Panc1 (cell line): ENCODE results near the gene UMAD1. TPM values are rescaled to one million over a fixed set of nuclear protein-coding genes. Genes with fewer than 3 reads are reported as not detected.
"Not testable (repeated sequence)": the region's sequence is repeated elsewhere in the genome, so short reads cannot be mapped to it uniquely, and the experiment has no call there.

ENCODE experiments used
- ATAC-seq: fragments of 200-7000 bp; cut with Tn5 transposase; 2 replicates; pipeline ENCODE4 v1.9.1; 2020; ENCODE audit warnings: mild to moderate bottlenecking, moderate library complexity
- BruUV-seq: library from RNA; stranded (reverse); fragments of 400-500 nt; replicated peaks from 2 replicates; lab custom pipeline; 2021; lab: Mats Ljungman, UMichigan
- CTCF ChIA-PET: fragments of 300-600 bp; sonication (Branson Sonifier 250); formaldehyde crosslinking; loops from one replicate; lab custom pipeline; 2022; ENCODE audit warnings: antibody characterized with exemption; lab: Charles Lee
- POLR2A ChIA-PET: fragments of 300-600 bp; sonication (Branson Sonifier 250); formaldehyde crosslinking; loops from one replicate; lab custom pipeline; 2022; ENCODE audit warnings: antibody characterized with exemption; lab: Charles Lee
- DNase-seq: peaks from one replicate; pipeline ENCODE4 v3.0.0-alpha.2; 2010; ENCODE audit warnings: low read depth, low spot score
- H3K27ac ChIP-seq: 2 replicates; pipeline ENCODE4 v1.5.1; 2011; ENCODE audit warnings: mild to moderate bottlenecking, low read length, inconsistent platforms
- H3K27me3 ChIP-seq: fragments of 200-500 bp; sonication (Bioruptor generic); 2 replicates; pipeline ENCODE4 v1.6.0; 2014; ENCODE audit warnings: low read length, inconsistent platforms; ENCODE audit not compliant: control insufficient read depth, insufficient read depth
- H3K36me3 ChIP-seq: fragments of 200-500 bp; sonication (Bioruptor generic); 2 replicates; pipeline ENCODE4 v1.5.1; 2014; ENCODE audit warnings: inconsistent platforms, mild to moderate bottlenecking, low read length, moderate library complexity; ENCODE audit not compliant: control insufficient read depth, insufficient read depth
- H3K4me1 ChIP-seq: 2 replicates; pipeline ENCODE4 v1.5.1; 2011; ENCODE audit warnings: inconsistent platforms, mild to moderate bottlenecking, low read length, moderate library complexity; ENCODE audit not compliant: control insufficient read depth, insufficient read depth
- H3K4me3 ChIP-seq, 2 experiments: 2 replicates each; pipeline ENCODE4 v1.5.1; 2011 to 2012; ENCODE audit warnings: low read depth in 2 of 2, low read length in 2 of 2, mild to moderate bottlenecking in 2 of 2, inconsistent platforms in 1 of 2, moderate library complexity in 1 of 2
- H3K9me3 ChIP-seq: fragments of 200-500 bp; sonication (Bioruptor generic); 2 replicates; pipeline ENCODE4 v1.5.1; 2014; ENCODE audit warnings: low read depth, mild to moderate bottlenecking, inconsistent platforms, low read length, moderate library complexity; ENCODE audit not compliant: control insufficient read depth, insufficient read depth
- POLR2AphosphoS5 ChIP-seq: IDR thresholded peaks from 2 replicates; pipeline ENCODE4 v1.6.1; 2012; ENCODE audit warnings: mild to moderate bottlenecking, low read depth, low read length, moderate library complexity
- SIN3A ChIP-seq: IDR thresholded peaks from 2 replicates; pipeline ENCODE4 v1.6.1; 2012; ENCODE audit warnings: low read depth, mild to moderate bottlenecking, low read length, moderate library complexity, borderline replicate concordance; ENCODE audit not compliant: insufficient read depth
- TCF7L2 ChIP-seq: IDR thresholded peaks from 2 replicates; pipeline ENCODE4 v1.6.1; 2011; ENCODE audit warnings: mild to moderate bottlenecking, low read depth, low read length, inconsistent platforms
- in situ Hi-C: cut with HindIII; loops from 2 replicates; pipeline ENCODE4 v1.10.0; 2016; ENCODE audit warnings: low sequenced_read_pairs, low pct_unique_long_range_greater_than_20kb
- intact Hi-C: fragments of 100-400 bp; cut with micrococcal nuclease; formaldehyde crosslinking; loops from one replicate; pipeline ENCODE4 v1.10.0; 2022; ENCODE audit not compliant: unreplicated experiment
- total RNA-seq: library from RNA; stranded (reverse); gene quantifications from one replicate; pipeline ENCODE4 v1.2.1, GENCODE V29; 2021; ENCODE audit not compliant: unreplicated experiment
- TF ChIP-seq, protein P1 (sequence below): fragments of 450-650 bp; IDR thresholded peaks from 2 replicates; pipeline ENCODE4 v1.5.1; 2017; ENCODE audit warnings: mild to moderate bottlenecking
- TF ChIP-seq, protein P2 (sequence below), 2 experiments: IDR thresholded peaks; 2 replicates each; pipeline ENCODE4 v1.6.1; 2011 to 2012; ENCODE audit warnings: low read depth in 2 of 2, control low read depth in 1 of 2, low read length in 1 of 2, mild to moderate bottlenecking in 1 of 2, moderate library complexity in 1 of 2; ENCODE audit not compliant: insufficient read depth in 1 of 2

Gene UMAD1
- total RNA-seq, 1 experiment from 2014 or later: 19.9 TPM

- DNase-seq (no peak), ATAC-seq (no peak)
- Histone ChIP-seq H3K4me3 (no peak overlapping the region), H3K27ac (no peak overlapping the region), H3K4me1 (peaks cover 24% of the 10 kb centered on the region), H3K9me3 (no peaks in the 10 kb centered on the region), H3K36me3 (no peaks in the 10 kb centered on the region), H3K27me3 (no peaks in the 10 kb centered on the region)
- POLR2A ChIA-PET: no interaction called here
- in situ Hi-C loops (no loop called here), intact Hi-C loops (no loop called here)
- no TSS peak for BruUV-seq
- TF ChIP-seq POLR2AphosphoS5 (no peak), SIN3A (no peak), TCF7L2 (no peak)
- TF ChIP-seq, protein P1, sequence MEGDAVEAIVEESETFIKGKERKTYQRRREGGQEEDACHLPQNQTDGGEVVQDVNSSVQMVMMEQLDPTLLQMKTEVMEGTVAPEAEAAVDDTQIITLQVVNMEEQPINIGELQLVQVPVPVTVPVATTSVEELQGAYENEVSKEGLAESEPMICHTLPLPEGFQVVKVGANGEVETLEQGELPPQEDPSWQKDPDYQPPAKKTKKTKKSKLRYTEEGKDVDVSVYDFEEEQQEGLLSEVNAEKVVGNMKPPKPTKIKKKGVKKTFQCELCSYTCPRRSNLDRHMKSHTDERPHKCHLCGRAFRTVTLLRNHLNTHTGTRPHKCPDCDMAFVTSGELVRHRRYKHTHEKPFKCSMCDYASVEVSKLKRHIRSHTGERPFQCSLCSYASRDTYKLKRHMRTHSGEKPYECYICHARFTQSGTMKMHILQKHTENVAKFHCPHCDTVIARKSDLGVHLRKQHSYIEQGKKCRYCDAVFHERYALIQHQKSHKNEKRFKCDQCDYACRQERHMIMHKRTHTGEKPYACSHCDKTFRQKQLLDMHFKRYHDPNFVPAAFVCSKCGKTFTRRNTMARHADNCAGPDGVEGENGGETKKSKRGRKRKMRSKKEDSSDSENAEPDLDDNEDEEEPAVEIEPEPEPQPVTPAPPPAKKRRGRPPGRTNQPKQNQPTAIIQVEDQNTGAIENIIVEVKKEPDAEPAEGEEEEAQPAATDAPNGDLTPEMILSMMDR: no peak
- TF ChIP-seq, protein P2, sequence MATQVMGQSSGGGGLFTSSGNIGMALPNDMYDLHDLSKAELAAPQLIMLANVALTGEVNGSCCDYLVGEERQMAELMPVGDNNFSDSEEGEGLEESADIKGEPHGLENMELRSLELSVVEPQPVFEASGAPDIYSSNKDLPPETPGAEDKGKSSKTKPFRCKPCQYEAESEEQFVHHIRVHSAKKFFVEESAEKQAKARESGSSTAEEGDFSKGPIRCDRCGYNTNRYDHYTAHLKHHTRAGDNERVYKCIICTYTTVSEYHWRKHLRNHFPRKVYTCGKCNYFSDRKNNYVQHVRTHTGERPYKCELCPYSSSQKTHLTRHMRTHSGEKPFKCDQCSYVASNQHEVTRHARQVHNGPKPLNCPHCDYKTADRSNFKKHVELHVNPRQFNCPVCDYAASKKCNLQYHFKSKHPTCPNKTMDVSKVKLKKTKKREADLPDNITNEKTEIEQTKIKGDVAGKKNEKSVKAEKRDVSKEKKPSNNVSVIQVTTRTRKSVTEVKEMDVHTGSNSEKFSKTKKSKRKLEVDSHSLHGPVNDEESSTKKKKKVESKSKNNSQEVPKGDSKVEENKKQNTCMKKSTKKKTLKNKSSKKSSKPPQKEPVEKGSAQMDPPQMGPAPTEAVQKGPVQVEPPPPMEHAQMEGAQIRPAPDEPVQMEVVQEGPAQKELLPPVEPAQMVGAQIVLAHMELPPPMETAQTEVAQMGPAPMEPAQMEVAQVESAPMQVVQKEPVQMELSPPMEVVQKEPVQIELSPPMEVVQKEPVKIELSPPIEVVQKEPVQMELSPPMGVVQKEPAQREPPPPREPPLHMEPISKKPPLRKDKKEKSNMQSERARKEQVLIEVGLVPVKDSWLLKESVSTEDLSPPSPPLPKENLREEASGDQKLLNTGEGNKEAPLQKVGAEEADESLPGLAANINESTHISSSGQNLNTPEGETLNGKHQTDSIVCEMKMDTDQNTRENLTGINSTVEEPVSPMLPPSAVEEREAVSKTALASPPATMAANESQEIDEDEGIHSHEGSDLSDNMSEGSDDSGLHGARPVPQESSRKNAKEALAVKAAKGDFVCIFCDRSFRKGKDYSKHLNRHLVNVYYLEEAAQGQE (IDR thresholded peaks at IDR 0.05; ENCODE audit: insufficient read depth in 1 of 2, low read depth in 2 of 2, low read length in 1 of 2): no peak
- CTCF ChIA-PET: no interaction called here
Measured at GRCh38 chr7:7654964-7655715, 14.6 kb downstream of the UMAD1 start.

GRCh38 chr7:7656459-7656858 is 15.9 kb downstream of the UMAD1 start:
- H3K4me3 ChIP-seq, H3K36me3 ChIP-seq, H3K27ac ChIP-seq, H3K9me3 ChIP-seq, ATAC-seq, intact Hi-C loops, BruUV-seq, in situ Hi-C loops, H3K27me3 ChIP-seq, CTCF ChIA-PET, DNase-seq, POLR2A ChIA-PET: not testable (repeated sequence)
- peaks cover 21% of the 10 kb centered on the region for H3K4me1 ChIP-seq

DNA sequence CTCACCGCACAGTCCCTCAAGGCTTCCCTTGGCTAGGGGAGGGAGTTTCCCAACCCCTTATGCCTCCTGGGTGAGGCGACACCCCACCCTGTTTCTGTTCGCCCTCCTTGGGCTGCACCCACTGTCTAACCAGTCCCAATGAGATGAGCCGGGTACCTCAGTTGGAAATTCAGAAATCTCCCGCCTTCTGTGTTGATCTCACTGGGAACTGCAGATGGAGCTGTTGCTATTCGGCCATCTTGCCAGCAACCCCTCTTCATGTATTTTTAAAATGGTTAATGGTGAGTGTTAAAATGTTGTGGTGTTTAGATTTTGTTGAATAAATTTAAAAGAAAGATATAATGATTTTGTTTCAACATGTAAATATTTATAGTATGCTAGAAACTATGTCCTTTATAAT is 22.0 kb downstream of the UMAD1 start:
- no peak overlapping the region for H3K4me3 ChIP-seq
- no peaks in the 10 kb centered on the region for H3K27me3 ChIP-seq
- no peak overlapping the region; the same call in 1 of the 2 replicates for H3K27ac ChIP-seq
- no peaks in the 10 kb centered on the region for H3K9me3 ChIP-seq
- no peaks in the 10 kb centered on the region for H3K36me3 ChIP-seq
- TF ChIP-seq, protein P1: peak; percentile 74
- TF ChIP-seq TCF7L2 (no peak), SIN3A (no peak)
- TF ChIP-seq, protein P2 (IDR thresholded peaks at IDR 0.05; ENCODE audit: insufficient read depth in 1 of 2, low read depth in 2 of 2, low read length in 1 of 2): no peak
- ChIA-PET CTCF (no interaction called here), POLR2A (no interaction called here)
- intact Hi-C loops: no loop called here
- in situ Hi-C loops: no loop called here
- ATAC-seq (peak; percentile 58; the same call in 1 of the 2 replicates), DNase-seq (no peak)
- no TSS peak for BruUV-seq
- H3K4me1 ChIP-seq: peaks cover 7% of the 10 kb centered on the region; the same call in 1 of the 2 replicates
